Stimulated activated CD8-positive, alpha-beta memory T cell treated with anti-CD3 and anti-CD28 coated beads, Interleukin-4, amount 100 ng/mL, for 24 hours (primary cell): ENCODE data around the gene KIFBP.
"Not testable (repeated sequence)": the region's sequence is repeated elsewhere in the genome, so short reads cannot be mapped to it uniquely, and the experiment has no call there.

Experiments used
- DNase-seq: peaks from one replicate; pipeline ENCODE4 v3.0.0-alpha.2; 2020; ENCODE audit warnings: low read depth

Gene KIFBP

GRCh38 chr10:68988530-68989316 lies at the start of gene KIFBP:
KIFBP (plus strand) TSS chr10:68988803; CDS start chr10:68988833, 30 bp downstream.
- peak; percentile 68 for DNase-seq

- no peak for DNase-seq
These were observed 49.7 kb upstream of the KIFBP start for GRCh38 chr10:68938884-68939283.

GRCh38 chr10:68940917-68941316 lies 47.7 kb upstream of the KIFBP start:
- DNase-seq, result not testable (repeated sequence)

GRCh38 chr10:68950598-68950997 lies 38.0 kb upstream of the KIFBP start:
- DNase-seq, result no peak

- no peak for DNase-seq
These were observed 33.7 kb upstream of the KIFBP start for GRCh38 chr10:68954904-68955303.

- no peak for DNase-seq
These were observed 33.2 kb upstream of the KIFBP start for GRCh38 chr10:68955355-68955831.

GRCh38 chr10:68955832-68956532 lies 32.6 kb upstream of the KIFBP start, which contains the start of gene DDX21:
DDX21 (plus strand) TSS chr10:68956170; CDS start chr10:68956226, 56 bp downstream.
- DNase-seq, result peak; percentile 79

GRCh38 chr10:68957284-68957615 lies 31.4 kb upstream of the KIFBP start:
- no peak for DNase-seq

GRCh38 chr10:68957654-68958053 lies 30.9 kb upstream of the KIFBP start:
- DNase-seq, result no peak

- no peak for DNase-seq
These were observed 28.7 kb upstream of the KIFBP start for GRCh38 chr10:68959695-68960527.

GRCh38 chr10:68963151-68963550 lies 25.5 kb upstream of the KIFBP start:
- DNase-seq, result no peak

- no peak for DNase-seq
These were observed 14.6 kb upstream of the KIFBP start for GRCh38 chr10:68973975-68974374.

- DNase-seq, result not testable (repeated sequence)
These were observed 12.6 kb upstream of the KIFBP start for GRCh38 chr10:68975936-68976473.

- DNase-seq, result not testable (repeated sequence)
These were observed 8.9 kb upstream of the KIFBP start for GRCh38 chr10:68979738-68980137.

GRCh38 chr10:68981074-68981473 lies 7.5 kb upstream of the KIFBP start:
- DNase-seq, result no peak

- DNase-seq, result no peak
These were observed 6.2 kb upstream of the KIFBP start for GRCh38 chr10:68982389-68982788.

- no peak for DNase-seq
These were observed 992 bp upstream of the KIFBP start for GRCh38 chr10:68987611-68988010.

- DNase-seq, result no peak
These were observed 851 bp downstream of the KIFBP start for GRCh38 chr10:68989317-68989990.

GRCh38 chr10:68992636-68993440 lies 4.2 kb downstream of the KIFBP start:
- no peak for DNase-seq

- no peak for DNase-seq
These were observed 8.6 kb downstream of the KIFBP start for GRCh38 chr10:68997211-68997610.

- DNase-seq, result no peak
These were observed 16.2 kb downstream of the KIFBP start for GRCh38 chr10:69004821-69005220.
